ENCODE measurements around the gene DLX1.
"Not testable (repeated sequence)": the region's sequence is repeated elsewhere in the genome, so short reads cannot be mapped to it uniquely, and the experiment has no call there.

Gene DLX1

GRCh38 chr2:172114579-172114978 is 29.3 kb downstream of the DLX1 start:
- DNase-seq (ENCODE audit: low spot score): no peak

GRCh38 chr2:172116107-172116506 is 30.8 kb downstream of the DLX1 start:
- DNase-seq (ENCODE audit: low spot score): no peak

GRCh38 chr2:172119089-172119488 is 33.8 kb downstream of the DLX1 start:
- no peak for DNase-seq (ENCODE audit: low spot score)

GRCh38 chr2:172120118-172120517 is 34.8 kb downstream of the DLX1 start:
- DNase-seq (ENCODE audit: low spot score): no peak

- no peak for DNase-seq (ENCODE audit: low spot score)
These were observed 43.2 kb downstream of the DLX1 start for GRCh38 chr2:172128484-172128883.

GRCh38 chr2:172129404-172129803 is 44.1 kb downstream of the DLX1 start:
- DNase-seq (ENCODE audit: low spot score): no peak

- DNase-seq (ENCODE audit: low spot score): no peak
These were observed 46.6 kb downstream of the DLX1 start for GRCh38 chr2:172131713-172132555.

GRCh38 chr2:172134270-172134669 is 49.0 kb downstream of the DLX1 start:
- no peak for DNase-seq (ENCODE audit: low spot score)

GRCh38 chr2:172135446-172135845 is 50.1 kb downstream of the DLX1 start:
- no peak for DNase-seq (ENCODE audit: low spot score)

- DNase-seq (ENCODE audit: low spot score): no peak
These were observed 51.8 kb downstream of the DLX1 start for GRCh38 chr2:172137109-172137508.

- DNase-seq (ENCODE audit: low spot score): no peak
These were observed 52.6 kb downstream of the DLX1 start for GRCh38 chr2:172137943-172138342.

- not testable (repeated sequence) for DNase-seq (ENCODE audit: low spot score)
These were observed 53.4 kb downstream of the DLX1 start for GRCh38 chr2:172138727-172139126.

All from D341Med (cell line).